ENCODE data around the gene TREM2.
A peak's percentile ranks its signal among the peaks of the same experiment; 100 is the strongest.

TREM2 gene

DNA sequence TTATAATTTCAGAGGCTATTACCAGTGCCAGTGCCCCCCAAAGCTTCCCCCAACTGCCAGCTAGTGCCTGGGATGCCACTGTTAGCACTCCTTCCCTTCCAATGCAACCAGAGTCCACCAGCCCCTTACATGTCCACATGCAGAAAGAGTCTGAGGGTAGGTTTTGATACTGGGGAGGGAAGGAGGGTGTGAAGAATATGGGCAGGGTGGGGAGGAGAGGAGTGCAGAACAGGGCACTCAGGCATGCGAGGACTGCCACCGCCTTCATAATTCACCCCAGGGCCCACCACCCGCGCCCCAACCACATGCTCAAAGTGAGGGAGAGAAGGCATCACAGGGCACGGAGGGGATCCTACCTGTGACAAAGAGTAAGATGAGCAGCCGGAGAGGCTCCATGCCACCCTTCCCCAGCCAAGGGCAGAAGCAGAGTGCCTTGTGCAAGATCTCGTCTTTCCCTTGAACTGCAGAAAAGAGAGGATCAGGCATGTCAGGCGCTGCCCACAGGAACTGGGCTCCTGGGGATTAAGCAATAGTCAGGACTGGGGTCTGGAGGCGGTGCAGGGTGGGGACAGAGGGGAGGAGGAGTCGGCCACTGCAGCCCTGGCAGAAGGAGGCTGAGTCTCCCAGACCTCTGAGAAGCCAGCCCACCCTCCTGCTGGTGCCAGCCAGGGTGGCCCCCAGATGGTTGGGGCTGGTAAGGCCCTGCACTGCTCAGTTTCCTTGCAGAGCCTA is at the start of gene TREM2:
Gene TREM2, minus strand, starts transcription at position 430 of the 732 bp plus-strand sequence. Its CDS starts 34 bp downstream, at position 396.
- Mint-ChIP-seq H3K9me3 (no peaks in the 10 kb centered on the region), H3K4me3 (no peak within 1 kb of the TSS), H3K36me3 (no peaks in the 10 kb centered on the region), H3K27me3 (no peaks in the 10 kb centered on the region), H3K4me1 (no peaks in the 10 kb centered on the region), H3K27ac (no peak within 1 kb of the TSS)

DNA sequence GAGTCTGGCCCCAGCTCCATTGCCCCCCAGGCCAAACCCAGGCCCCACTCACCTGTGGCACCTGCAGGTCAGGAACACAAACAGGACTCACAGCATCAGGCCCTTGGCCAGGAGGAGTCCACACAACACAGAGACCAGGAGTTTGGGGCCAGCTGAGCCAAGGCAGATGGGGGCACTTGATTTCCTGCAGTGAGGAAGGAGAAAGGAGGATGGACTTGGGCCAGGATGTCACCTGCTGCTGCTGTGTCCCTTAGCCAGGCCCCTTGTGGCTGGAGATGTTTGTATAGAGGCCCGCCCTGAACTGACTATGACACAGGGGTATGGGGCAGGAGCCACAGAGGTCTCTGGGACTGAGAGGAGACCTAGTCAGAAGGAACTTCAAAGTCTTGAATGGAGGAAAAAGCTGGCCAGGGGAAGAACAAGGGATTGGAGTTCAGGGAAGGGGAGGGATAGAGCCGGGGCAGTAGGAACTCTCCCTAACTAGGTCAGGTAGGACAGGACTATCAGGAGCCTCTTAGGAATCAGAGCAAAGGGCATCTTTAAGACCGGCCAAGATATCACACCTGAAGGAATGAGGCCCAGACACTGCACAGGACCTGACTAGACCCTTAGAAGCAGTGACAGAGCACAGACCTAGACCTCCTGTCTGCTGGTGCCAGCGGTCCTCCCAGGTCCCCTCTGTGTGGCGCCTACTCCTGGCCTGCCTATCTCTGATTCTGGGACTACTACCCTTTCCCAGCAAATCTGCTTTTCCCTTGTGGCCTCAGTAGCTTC is 46.8 kb upstream of the TREM2 start:
- Mint-ChIP-seq H3K36me3 (peaks cover 5% of the 10 kb centered on the region), H3K27ac (peak overlapping the region; percentile 53), H3K4me3 (no peak overlapping the region), H3K4me1 (peaks cover 18% of the 10 kb centered on the region), H3K27me3 (no peaks in the 10 kb centered on the region), H3K9me3 (peaks cover 14% of the 10 kb centered on the region)

DNA sequence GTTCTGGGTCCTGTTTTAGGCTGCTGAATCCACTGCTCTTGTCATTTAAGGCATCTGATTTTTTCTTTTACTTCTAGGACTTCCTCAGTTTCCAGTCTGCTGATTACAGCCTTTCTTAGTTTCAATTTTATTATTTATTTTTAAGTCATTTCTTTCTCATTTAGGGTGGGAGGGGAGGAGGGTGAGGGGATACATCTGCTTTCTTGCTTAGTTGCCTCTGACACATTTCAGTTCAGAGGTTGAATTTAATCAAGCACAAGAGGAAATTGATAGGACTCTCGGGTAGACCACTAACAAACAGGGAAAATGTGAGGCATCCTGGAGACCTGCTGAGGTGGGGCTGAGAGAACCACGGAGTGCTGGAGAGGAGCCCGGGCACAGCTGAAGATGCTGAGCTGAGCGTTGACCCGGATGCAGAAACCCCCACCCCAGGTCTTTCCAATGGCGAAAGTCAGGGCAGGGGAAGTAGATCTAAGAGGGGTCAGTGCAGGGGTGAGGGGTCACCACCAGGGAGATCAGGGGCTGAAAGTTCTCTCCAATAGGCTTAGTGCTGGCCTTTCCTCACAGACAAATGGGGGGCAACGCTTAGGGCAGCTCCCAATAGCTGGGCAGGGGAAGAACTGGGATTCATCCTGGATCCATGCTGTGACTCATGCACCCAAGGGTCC is 45.7 kb upstream of the TREM2 start:
- no peaks in the 10 kb centered on the region for H3K27me3 Mint-ChIP-seq
- H3K4me3 Mint-ChIP-seq: no peak overlapping the region
- peak overlapping the region; percentile 21 for H3K27ac Mint-ChIP-seq
- no peaks in the 10 kb centered on the region for H3K36me3 Mint-ChIP-seq
- peaks cover 6% of the 10 kb centered on the region for H3K9me3 Mint-ChIP-seq
- H3K4me1 Mint-ChIP-seq: peaks cover 27% of the 10 kb centered on the region

DNA sequence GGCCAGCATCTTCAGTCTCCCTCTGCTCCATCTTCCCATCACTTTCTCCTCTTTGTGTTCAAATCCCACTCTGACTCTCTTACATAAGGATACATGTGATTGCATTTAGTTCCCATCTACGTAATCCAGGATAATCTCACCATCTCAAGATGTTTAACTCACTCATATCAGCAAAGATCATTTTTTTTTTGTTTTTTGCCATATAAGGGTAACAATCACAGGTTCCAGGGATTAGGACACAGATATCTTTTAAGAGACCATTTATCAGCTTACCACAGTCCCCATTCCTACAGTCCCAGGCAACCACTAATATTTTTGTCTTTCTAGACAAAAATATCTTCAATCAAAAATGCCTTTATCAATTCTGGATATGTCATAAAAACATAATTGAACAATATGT is 41.2 kb upstream of the TREM2 start:
- H3K9me3 Mint-ChIP-seq: peaks cover 6% of the 10 kb centered on the region
- H3K27me3 Mint-ChIP-seq: no peaks in the 10 kb centered on the region
- no peak overlapping the region for H3K27ac Mint-ChIP-seq
- no peak overlapping the region for H3K4me3 Mint-ChIP-seq
- peaks cover 66% of the 10 kb centered on the region for H3K4me1 Mint-ChIP-seq
- H3K36me3 Mint-ChIP-seq: no peaks in the 10 kb centered on the region

DNA sequence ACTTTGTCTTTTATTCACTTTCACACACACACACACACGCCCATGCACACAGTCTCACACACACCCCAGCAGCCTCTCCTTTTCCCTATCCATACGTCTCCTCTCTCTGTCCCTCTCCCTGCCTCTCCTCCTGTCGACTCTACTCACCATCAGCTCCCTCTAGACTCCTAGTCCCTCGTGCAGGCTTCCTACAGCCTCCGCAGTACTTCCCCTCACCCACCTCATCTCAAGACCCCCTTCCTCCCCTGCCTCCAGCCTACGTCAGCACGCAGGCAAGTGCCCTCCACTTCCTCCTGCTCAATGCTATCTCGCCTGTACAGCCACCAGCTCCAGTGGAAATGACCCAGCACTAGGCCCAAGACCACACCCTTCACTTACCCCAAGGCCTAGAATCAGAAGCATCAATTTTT is 38.9 kb upstream of the TREM2 start:
- H3K4me3 Mint-ChIP-seq: peak overlapping the region; percentile 74
- H3K27ac Mint-ChIP-seq: peak overlapping the region; percentile 93
- no peaks in the 10 kb centered on the region for H3K27me3 Mint-ChIP-seq
- no peaks in the 10 kb centered on the region for H3K36me3 Mint-ChIP-seq
- peaks cover 85% of the 10 kb centered on the region for H3K4me1 Mint-ChIP-seq
- H3K9me3 Mint-ChIP-seq: peaks cover 6% of the 10 kb centered on the region

DNA sequence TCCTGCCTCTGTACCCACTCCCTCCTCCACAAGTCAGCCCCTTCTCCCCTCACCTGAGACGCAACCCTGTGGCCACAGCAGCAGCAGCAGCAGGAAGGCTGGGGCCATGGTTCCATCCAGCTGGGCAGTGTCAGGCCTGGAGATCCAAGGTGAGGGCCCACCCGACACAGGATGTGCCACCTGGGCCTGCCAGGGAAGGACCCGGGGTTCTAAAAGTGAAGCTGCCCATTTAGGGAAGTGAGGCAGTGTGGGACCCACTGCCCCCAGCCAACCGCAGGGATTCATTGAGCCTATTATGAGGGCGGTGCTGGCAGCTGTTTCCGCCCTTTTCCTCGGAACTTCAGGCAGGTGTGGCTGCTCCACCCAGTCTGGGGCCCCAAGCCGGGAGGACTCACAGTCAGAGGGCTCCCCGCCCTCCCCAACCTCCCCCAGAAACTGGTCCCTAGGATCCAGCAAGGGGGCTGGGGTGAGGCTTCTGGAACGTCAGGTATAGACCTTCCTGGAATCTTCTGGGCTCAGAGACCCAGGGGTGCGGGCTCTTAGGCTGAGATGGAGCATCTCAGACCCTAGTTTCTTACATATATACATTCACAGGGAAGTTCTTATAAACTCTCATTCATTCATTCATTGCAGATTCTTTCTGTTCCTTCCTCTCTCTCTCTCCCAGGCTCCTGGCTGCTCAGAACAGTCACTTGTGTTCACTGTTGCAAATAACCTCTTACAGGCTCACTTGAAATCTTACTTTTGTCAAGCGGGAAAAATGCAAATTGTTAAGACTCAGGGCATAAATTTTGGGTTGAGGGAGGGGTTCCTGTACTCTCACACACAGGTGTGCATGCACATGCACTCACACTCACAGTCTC is 38.2 kb upstream of the TREM2 start, which contains the start of gene TREML2:
Gene TREML2, minus strand, starts transcription at position 249 of the 863 bp plus-strand sequence. Its CDS starts 141 bp downstream, at position 108.
- Mint-ChIP-seq H3K4me1 (peaks cover 91% of the 10 kb centered on the region), H3K9me3 (peaks cover 6% of the 10 kb centered on the region), H3K27ac (peak within 1 kb of the TSS; percentile 93), H3K4me3 (peak within 1 kb of the TSS; percentile 74), H3K27me3 (no peaks in the 10 kb centered on the region), H3K36me3 (no peaks in the 10 kb centered on the region)

DNA sequence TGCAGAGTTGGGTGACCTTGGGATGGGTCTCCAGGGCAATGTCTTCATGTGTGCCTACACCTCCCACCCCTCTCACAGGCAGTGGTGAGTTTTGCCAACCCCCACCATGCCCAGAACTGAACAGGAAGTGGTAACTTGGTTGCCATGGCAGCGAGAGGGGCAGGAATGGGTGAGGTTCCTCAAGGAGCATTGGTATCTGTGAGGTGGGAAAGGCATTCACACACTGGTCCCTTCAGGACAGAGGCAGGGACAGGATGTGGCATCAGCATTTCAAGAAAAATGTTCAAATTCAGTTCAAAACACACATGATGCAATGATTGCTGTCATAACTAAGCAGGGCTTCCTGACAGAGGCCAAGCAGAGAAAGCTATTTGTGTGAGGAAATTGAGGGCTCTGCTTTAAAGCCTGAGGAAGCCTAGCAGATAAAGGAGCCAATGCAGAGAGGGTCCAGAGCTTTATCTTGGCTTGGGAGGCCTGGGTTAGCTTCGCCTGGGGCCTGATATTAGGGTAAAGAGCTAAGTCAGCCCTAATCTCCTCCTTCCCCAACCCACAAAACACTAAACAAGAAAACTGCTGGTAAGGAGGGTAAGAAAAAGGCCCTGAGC is 37.5 kb upstream of the TREM2 start:
- Mint-ChIP-seq H3K36me3 (no peaks in the 10 kb centered on the region), H3K27me3 (no peaks in the 10 kb centered on the region), H3K4me3 (peak overlapping the region; percentile 71), H3K27ac (peak overlapping the region; percentile 93), H3K4me1 (peaks cover 97% of the 10 kb centered on the region), H3K9me3 (peaks cover 6% of the 10 kb centered on the region)

DNA sequence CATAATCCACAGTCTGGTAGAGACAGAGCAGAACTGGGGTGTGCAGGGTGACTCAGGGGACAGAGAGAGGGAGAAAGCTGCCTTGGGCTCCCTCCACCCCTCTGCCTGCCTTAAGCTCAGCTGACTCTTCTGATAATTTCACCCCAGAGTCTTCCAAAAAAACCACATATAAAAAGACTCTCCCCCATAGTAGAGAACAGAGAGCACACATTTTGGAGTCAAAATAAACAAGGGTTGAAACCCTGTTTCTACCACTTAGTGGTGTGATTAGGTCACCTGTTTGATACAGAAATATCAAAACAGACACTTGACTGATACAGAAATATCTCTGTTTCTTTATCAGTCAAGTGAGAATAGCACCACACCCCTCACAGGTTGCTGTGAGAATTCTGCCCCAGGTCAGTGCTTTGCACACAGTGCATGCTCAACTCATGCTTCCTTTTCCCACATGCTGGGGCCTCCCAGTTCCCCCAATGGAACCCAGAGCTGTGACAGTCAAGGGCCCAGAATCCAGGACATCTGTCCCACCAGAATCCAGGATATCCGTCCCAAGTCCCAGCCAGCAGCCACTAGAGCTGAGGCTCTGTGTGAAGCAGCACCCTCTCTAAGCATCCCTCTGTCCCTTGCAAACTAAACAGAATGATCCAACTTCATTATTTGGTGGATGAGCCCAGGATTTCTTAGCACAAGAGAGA is 36.8 kb upstream of the TREM2 start:
- H3K9me3 Mint-ChIP-seq: no peaks in the 10 kb centered on the region
- H3K4me1 Mint-ChIP-seq: peaks cover 97% of the 10 kb centered on the region
- peak overlapping the region; percentile 71 for H3K4me3 Mint-ChIP-seq
- H3K27ac Mint-ChIP-seq: peak overlapping the region; percentile 93
- H3K27me3 Mint-ChIP-seq: no peaks in the 10 kb centered on the region
- H3K36me3 Mint-ChIP-seq: no peaks in the 10 kb centered on the region

DNA sequence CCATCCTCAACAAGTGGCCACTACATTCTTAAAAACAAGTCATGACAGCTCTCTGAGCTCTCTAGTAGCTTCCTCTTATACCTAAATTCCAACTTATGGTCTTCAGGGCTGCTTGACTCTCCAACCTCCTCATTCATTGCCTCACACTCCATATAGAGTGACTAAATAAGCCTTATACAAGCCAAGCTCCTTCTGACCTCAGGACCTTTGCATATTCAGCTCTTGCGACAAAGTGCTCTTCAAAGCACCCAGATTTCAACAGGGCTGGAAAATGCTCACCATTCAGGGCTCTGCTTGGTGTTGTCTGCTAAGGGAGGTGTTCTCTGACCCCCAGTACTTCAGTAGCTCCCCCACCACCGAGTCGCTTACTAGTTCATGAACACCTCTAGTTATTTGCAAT is 34.3 kb upstream of the TREM2 start:
- Mint-ChIP-seq H3K4me1 (peaks cover 93% of the 10 kb centered on the region), H3K27ac (peak overlapping the region; percentile 78), H3K27me3 (no peaks in the 10 kb centered on the region), H3K36me3 (peaks cover 3% of the 10 kb centered on the region), H3K9me3 (no peaks in the 10 kb centered on the region), H3K4me3 (no peak overlapping the region)

DNA sequence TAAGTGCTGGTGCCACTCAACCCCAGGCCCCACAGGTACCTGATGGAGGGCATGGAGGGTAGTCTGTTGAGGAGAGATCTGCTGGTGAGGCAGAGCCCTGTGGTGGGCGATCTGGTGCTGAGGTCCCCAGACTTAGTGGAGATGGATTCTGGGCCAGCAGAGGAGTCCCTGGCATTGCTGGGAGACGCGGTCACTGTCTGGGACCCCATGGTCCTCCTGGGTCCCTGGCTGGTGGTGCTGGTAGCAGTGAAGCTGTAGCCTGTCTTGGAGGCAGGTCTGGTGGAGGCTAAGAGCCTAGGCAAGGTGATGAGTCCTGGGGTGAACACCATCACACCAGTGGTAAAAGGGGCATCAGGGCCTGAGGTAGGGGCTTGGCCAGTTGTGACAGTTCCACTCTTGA is 31.5 kb upstream of the TREM2 start:
- no peak overlapping the region for H3K27ac Mint-ChIP-seq
- peaks cover 3% of the 10 kb centered on the region for H3K36me3 Mint-ChIP-seq
- no peaks in the 10 kb centered on the region for H3K27me3 Mint-ChIP-seq
- H3K4me3 Mint-ChIP-seq: no peak overlapping the region
- peaks cover 71% of the 10 kb centered on the region for H3K4me1 Mint-ChIP-seq
- no peaks in the 10 kb centered on the region for H3K9me3 Mint-ChIP-seq

DNA sequence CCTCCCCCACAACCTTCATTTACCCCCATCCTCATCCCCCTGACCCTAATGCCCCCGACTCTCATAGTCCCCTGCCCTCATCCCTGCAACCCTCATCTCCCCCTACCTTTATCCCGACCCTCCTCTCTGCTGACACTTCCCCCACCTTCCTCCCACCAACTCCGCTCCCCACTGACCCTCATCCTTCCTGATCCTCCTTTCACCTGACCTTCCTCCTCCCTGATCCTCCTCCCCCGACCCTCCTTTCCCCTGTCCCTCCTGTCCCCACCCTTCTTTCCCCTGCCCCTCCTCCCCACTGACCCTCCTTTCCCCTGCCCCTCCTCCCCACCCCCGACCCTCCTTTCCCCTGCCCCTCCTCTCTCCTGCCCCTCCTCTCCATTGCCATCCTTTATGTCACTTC is 31.0 kb upstream of the TREM2 start:
- Mint-ChIP-seq H3K27ac (no peak overlapping the region), H3K9me3 (no peaks in the 10 kb centered on the region), H3K4me3 (no peak overlapping the region), H3K27me3 (no peaks in the 10 kb centered on the region), H3K4me1 (peaks cover 69% of the 10 kb centered on the region), H3K36me3 (peaks cover 3% of the 10 kb centered on the region)

DNA sequence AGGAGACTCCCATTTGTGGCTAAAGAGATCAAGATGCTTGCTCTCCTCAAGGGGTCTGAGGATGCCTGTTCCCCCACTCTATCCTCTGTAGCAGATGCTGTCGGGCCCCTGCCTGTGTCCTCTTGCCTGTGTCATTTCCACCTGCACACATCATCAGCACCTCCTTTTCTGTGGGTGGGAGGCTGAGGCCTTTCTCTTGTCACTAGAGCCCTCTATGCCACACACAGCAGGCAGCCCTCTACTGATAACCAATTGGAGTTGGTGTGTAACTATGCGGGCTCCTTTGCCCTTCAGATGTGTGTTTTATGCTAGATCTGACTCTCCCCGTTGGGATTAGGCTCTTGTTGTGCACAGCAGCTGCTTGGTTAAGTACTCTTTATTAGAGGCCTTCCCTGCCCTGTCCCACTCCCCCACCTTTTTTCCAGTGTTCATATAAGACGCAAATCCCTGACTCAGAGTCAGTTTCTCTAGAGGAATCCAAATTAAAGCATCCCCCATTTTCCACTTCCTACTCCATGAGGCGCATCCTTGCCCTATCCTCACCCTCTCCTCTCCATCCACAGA is 30.3 kb upstream of the TREM2 start:
- Mint-ChIP-seq H3K27me3 (no peaks in the 10 kb centered on the region), H3K4me3 (no peak overlapping the region), H3K27ac (no peak overlapping the region), H3K4me1 (peaks cover 69% of the 10 kb centered on the region), H3K9me3 (no peaks in the 10 kb centered on the region), H3K36me3 (peaks cover 3% of the 10 kb centered on the region)

DNA sequence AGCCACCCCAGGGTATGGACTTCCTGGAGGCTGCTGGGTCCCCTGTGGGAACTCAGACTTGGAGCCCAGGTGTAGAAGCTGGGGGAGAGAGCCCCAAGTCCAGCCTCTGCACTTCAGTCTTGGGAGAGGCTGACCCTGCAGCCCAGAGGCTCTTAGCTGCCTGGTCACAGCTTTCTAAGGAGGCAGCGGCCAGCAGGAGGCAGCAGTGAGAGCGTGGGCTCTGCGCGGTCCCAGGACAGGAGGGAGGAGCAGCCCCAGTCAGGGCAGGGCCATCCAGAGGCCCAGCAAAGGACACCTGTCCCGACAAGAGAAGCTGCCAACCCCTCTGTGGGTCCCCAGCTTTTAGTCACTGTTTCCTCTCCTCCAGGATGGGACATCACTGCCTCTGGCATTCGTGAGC is 28.7 kb upstream of the TREM2 start:
- Mint-ChIP-seq H3K27ac (no peak overlapping the region), H3K4me1 (peaks cover 61% of the 10 kb centered on the region), H3K4me3 (no peak overlapping the region), H3K36me3 (peaks cover 3% of the 10 kb centered on the region), H3K27me3 (no peaks in the 10 kb centered on the region), H3K9me3 (no peaks in the 10 kb centered on the region)

DNA sequence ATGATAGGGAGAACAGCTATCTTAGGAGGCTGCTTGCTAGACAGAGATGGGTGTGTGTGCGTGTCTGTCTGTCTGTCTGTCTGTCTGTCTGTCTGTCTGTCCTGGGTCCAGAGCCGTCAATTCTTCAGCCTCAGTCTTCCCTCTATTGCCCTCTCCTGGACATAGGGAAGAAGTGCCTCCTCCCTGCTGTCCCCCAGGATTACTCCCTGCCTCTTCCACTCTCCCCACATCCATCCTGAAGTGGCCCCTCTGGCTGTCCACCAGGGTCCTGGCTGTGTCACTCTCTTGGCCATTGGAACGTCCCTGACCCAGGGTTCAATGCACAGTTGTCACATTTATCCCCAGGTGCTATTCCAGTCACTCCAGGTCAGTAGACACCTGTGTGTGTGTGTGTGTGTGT is 27.9 kb upstream of the TREM2 start:
- H3K27ac Mint-ChIP-seq: peak overlapping the region; percentile 86
- H3K4me1 Mint-ChIP-seq: peaks cover 60% of the 10 kb centered on the region
- H3K27me3 Mint-ChIP-seq: no peaks in the 10 kb centered on the region
- no peaks in the 10 kb centered on the region for H3K9me3 Mint-ChIP-seq
- no peak overlapping the region for H3K4me3 Mint-ChIP-seq
- peaks cover 3% of the 10 kb centered on the region for H3K36me3 Mint-ChIP-seq
